Measurements from ENCODE around the gene CHCHD1.
"Not testable (repeated sequence)": the region's sequence is repeated elsewhere in the genome, so short reads cannot be mapped to it uniquely, and the experiment has no call there.

CHCHD1 gene

DNA sequence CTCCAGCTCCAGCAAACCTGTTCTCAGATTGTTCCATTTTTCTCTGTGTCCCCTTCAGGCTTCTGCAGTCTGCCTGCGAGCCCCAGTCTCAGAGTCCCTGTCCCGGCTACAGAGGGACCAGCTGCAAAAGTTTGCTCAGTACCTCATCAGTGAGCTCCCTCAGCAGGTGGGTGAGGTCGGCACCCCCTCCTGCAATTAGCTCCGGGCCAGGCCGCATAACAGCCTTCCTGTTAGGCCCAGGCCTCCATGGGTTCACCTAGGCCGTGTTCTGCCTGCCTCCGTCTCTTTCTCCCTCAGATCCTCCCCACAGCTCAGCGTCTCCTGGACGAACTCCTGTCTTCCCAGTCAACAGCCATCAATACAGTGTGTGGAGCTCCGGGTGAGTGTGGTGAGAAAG is 7.8 kb downstream of the CHCHD1 start:
- Histone ChIP-seq H3K4me1 (ENCODE audit: insufficient read depth, low read length) (peaks cover 11% of the 10 kb centered on the region), H3K36me3 (ENCODE audit: insufficient read depth, low read length) (peaks cover 56% of the 10 kb centered on the region), H3K9me3 (ENCODE audit: low read length) (no peaks in the 10 kb centered on the region)

DNA sequence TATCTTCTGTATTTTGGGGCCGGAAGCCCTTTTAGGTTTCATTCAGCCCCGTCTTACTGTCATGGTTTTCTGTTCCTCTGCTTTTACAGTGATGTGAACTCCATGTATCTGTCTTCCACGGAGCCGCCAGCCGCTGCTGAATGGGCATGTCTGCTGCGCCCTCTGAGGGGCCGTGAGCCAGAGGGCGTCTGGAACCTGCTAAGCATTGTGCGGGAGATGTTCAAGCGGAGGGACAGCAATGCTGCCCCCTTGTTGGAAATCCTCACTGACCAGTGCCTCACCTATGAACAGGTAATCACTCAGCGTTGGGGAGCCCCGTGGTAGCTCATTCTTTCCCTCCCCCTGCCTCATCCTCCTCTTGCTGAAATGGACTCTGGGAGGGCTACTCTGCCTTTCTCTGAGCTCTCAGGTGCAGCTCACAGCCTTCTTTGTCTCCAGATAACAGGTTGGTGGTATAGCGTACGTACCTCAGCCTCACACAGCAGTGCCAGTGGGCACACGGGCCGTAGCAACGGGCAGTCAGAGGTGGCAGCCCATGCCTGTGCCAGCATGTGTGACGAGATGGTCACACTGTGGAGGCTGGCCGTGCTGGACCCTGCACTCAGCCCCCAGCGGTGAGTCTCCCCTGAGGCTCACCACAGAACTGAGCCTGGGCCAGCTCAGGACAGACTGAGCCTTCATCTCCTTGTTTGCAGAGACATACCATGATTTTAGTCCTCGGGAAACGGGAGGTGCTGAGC is 9.2 kb downstream of the CHCHD1 start:
- Histone ChIP-seq H3K9me3 (ENCODE audit: low read length) (no peaks in the 10 kb centered on the region), H3K4me1 (ENCODE audit: insufficient read depth, low read length) (peaks cover 9% of the 10 kb centered on the region), H3K36me3 (ENCODE audit: insufficient read depth, low read length) (peaks cover 65% of the 10 kb centered on the region), H3K4me3 (ENCODE audit: low read length) (no peak overlapping the region), H2AFZ (ENCODE audit: low read depth, low read length) (no peak overlapping the region), H3K27me3 (ENCODE audit: insufficient read depth, low read length) (no peaks in the 10 kb centered on the region)

More for the DNA sequence above, 7.8 kb downstream of the CHCHD1 start:
- H3K4me3 ChIP-seq (ENCODE audit: low read length) = no peak overlapping the region
- no peak overlapping the region for H2AFZ ChIP-seq (ENCODE audit: low read depth, low read length)
- no peaks in the 10 kb centered on the region for H3K27me3 ChIP-seq (ENCODE audit: insufficient read depth, low read length)

DNA sequence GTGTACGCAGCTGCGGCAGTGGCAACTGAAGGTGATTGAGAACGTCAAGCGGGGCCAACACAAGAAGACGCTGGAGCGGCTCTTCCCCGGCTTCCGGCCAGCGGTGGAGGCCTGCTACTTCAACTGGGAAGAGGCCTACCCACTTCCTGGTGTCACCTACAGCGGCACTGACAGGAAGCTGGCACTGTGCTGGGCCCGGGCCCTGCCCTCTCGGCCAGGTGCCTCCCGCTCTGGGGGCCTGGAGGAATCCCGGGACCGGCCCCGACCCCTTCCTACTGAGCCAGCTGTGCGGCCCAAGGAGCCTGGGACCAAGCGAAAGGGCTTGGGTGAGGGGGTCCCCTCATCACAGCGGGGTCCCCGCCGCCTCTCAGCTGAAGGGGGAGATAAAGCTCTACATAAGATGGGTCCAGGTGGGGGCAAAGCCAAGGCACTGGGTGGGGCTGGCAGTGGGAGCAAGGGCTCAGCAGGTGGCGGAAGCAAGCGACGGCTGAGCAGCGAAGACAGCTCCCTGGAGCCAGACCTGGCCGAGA is 10.1 kb downstream of the CHCHD1 start:
- Histone ChIP-seq H3K36me3 (ENCODE audit: insufficient read depth, low read length) (peaks cover 69% of the 10 kb centered on the region), H3K4me3 (ENCODE audit: low read length) (no peak overlapping the region), H2AFZ (ENCODE audit: low read depth, low read length) (no peak overlapping the region), H3K9me3 (ENCODE audit: low read length) (no peaks in the 10 kb centered on the region), H3K27me3 (ENCODE audit: insufficient read depth, low read length) (no peaks in the 10 kb centered on the region), H3K4me1 (ENCODE audit: insufficient read depth, low read length) (peaks cover 4% of the 10 kb centered on the region)

DNA sequence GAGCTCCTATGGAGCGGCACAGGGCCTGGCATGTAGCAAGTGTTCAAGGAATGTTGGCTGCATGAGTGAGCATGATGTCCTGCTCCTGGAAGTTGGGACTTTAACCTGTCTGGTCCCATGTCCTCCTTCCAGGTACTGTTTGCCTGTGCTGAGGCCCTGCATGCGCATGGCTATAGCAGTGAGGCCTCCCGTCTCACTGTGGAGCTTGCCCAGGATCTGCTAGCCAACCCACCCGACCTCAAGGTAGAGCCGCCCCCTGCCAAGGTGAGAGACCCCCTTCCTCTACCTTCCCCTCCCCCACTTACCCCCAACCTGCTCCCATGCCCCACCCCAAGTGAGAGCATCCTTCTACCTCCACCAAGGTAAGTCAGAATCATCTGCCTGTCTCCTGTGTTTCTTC is 11.6 kb downstream of the CHCHD1 start:
- Histone ChIP-seq H3K27me3 (ENCODE audit: insufficient read depth, low read length) (no peaks in the 10 kb centered on the region), H3K36me3 (ENCODE audit: insufficient read depth, low read length) (peaks cover 81% of the 10 kb centered on the region), H2AFZ (ENCODE audit: low read depth, low read length) (no peak overlapping the region), H3K4me3 (ENCODE audit: low read length) (no peak overlapping the region), H3K9me3 (ENCODE audit: low read length) (no peaks in the 10 kb centered on the region), H3K4me1 (ENCODE audit: insufficient read depth, low read length) (no peaks in the 10 kb centered on the region)

DNA sequence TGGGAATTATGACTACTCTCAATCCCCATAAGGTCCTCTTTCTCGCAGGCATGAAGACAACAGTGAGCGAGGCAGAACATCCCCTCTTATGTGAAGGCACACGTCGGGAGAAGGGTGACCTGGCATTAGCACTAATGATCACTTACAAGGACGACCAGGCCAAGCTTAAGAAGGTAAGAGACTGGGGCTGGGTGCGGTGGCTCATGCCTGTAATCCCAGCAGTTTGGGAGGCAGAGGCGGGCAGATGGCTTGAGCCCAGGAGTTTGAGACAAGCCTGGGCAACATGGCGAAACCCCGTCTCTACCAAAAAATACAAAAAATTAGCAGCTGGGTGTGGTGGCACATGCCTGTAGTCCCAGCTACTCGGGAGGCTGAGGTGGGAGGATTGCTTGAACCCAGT is 13.6 kb downstream of the CHCHD1 start:
- H3K36me3 ChIP-seq (ENCODE audit: insufficient read depth, low read length) = peaks cover 79% of the 10 kb centered on the region
- not testable (repeated sequence) for H3K27me3 ChIP-seq (ENCODE audit: insufficient read depth, low read length); H3K9me3 ChIP-seq (ENCODE audit: low read length); H3K4me1 ChIP-seq (ENCODE audit: insufficient read depth, low read length); H2AFZ ChIP-seq (ENCODE audit: low read depth, low read length); H3K4me3 ChIP-seq (ENCODE audit: low read length)

- not testable (repeated sequence) for H3K9me3 ChIP-seq (ENCODE audit: low read length); H3K4me3 ChIP-seq (ENCODE audit: low read length); H3K27me3 ChIP-seq (ENCODE audit: insufficient read depth, low read length); H3K4me1 ChIP-seq (ENCODE audit: insufficient read depth, low read length); H2AFZ ChIP-seq (ENCODE audit: low read depth, low read length)
- H3K36me3 ChIP-seq (ENCODE audit: insufficient read depth, low read length) = peaks cover 78% of the 10 kb centered on the region
These were observed 14.2 kb downstream of the CHCHD1 start for GRCh38 chr10:73796035-73796434.

- peaks cover 78% of the 10 kb centered on the region for H3K36me3 ChIP-seq (ENCODE audit: insufficient read depth, low read length)
- no peak overlapping the region for H3K4me3 ChIP-seq (ENCODE audit: low read length)
- no peak overlapping the region for H2AFZ ChIP-seq (ENCODE audit: low read depth, low read length)
These were observed 14.9 kb downstream of the CHCHD1 start for GRCh38 chr10:73796766-73797165.

DNA sequence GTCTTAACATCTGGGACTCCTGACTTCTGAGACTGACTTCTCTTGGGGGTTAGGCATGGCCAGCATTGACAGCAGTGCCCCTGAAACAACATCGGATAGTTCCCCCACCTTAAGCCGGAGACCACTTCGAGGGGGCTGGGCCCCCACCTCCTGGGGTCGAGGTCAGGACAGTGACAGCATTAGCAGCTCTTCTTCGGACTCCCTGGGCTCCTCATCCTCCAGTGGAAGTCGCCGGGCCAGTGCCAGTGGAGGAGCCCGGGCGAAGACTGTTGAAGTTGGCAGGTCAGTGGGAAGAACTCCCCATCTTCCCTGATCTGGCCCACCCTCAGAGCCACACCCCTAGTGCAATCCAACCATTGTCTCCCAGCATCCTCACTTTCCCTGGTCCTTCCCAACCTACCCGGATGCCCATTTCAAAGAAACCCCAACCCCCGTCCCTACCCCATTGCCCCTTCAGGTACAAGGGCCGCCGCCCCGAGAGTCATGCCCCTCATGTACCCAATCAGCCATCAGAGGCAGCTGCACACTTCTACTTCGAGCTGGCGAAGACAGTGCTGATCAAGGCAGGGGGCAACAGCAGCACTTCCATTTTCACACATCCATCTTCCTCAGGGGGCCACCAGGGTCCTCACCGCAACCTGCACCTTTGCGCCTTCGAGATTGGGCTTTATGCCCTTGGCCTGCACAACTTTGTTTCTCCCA is 15.6 kb downstream of the CHCHD1 start:
- H3K4me1 ChIP-seq (ENCODE audit: insufficient read depth, low read length) = no peaks in the 10 kb centered on the region
- no peak overlapping the region for H2AFZ ChIP-seq (ENCODE audit: low read depth, low read length)
- H3K9me3 ChIP-seq (ENCODE audit: low read length) = no peaks in the 10 kb centered on the region
- no peaks in the 10 kb centered on the region for H3K27me3 ChIP-seq (ENCODE audit: insufficient read depth, low read length)
- H3K4me3 ChIP-seq (ENCODE audit: low read length) = no peak overlapping the region
- H3K36me3 ChIP-seq (ENCODE audit: insufficient read depth, low read length) = peaks cover 81% of the 10 kb centered on the region

More at GRCh38 chr10:73796766-73797165, 14.9 kb downstream of the CHCHD1 start:
- H3K4me1 ChIP-seq (ENCODE audit: insufficient read depth, low read length) = no peaks in the 10 kb centered on the region
- H3K9me3 ChIP-seq (ENCODE audit: low read length) = no peaks in the 10 kb centered on the region
- H3K27me3 ChIP-seq (ENCODE audit: insufficient read depth, low read length) = no peaks in the 10 kb centered on the region

DNA sequence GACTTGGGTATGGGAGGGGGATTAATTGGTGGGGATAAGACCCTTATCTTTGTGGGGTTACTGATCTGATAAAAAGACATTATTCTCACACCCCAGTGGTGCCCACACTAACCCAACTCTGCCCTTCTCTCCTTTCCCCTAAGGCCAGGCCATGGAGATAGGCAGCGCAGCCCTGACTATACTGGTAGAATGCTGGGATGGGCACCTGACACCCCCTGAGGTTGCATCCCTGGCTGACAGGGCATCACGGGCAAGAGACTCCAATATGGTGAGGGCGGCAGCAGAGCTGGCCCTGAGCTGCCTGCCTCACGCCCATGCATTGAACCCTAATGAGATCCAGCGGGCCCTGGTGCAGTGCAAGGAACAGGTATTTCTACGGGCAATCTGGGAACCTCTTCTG is 16.2 kb downstream of the CHCHD1 start:
- no peak overlapping the region for H3K4me3 ChIP-seq (ENCODE audit: low read length)
- H3K36me3 ChIP-seq (ENCODE audit: insufficient read depth, low read length) = peaks cover 80% of the 10 kb centered on the region
- H3K27me3 ChIP-seq (ENCODE audit: insufficient read depth, low read length) = no peaks in the 10 kb centered on the region

GRCh38 chr10:73798927-73799560 is 17.2 kb downstream of the CHCHD1 start:
- Histone ChIP-seq H3K4me1 (ENCODE audit: insufficient read depth, low read length) (no peaks in the 10 kb centered on the region), H3K27me3 (ENCODE audit: insufficient read depth, low read length) (no peaks in the 10 kb centered on the region), H3K4me3 (ENCODE audit: low read length) (no peak overlapping the region), H3K36me3 (ENCODE audit: insufficient read depth, low read length) (peaks cover 81% of the 10 kb centered on the region), H3K9me3 (ENCODE audit: low read length) (no peaks in the 10 kb centered on the region), H2AFZ (ENCODE audit: low read depth, low read length) (no peak overlapping the region)

More for the DNA sequence above, 16.2 kb downstream of the CHCHD1 start:
- Histone ChIP-seq H3K4me1 (ENCODE audit: insufficient read depth, low read length) (no peaks in the 10 kb centered on the region), H3K9me3 (ENCODE audit: low read length) (no peaks in the 10 kb centered on the region), H2AFZ (ENCODE audit: low read depth, low read length) (no peak overlapping the region)

GRCh38 chr10:73799899-73800559 is 18.2 kb downstream of the CHCHD1 start:
- Histone ChIP-seq H3K36me3 (ENCODE audit: insufficient read depth, low read length) (peaks cover 73% of the 10 kb centered on the region), H3K4me3 (ENCODE audit: low read length) (no peak overlapping the region), H3K27me3 (ENCODE audit: insufficient read depth, low read length) (no peaks in the 10 kb centered on the region), H3K4me1 (ENCODE audit: insufficient read depth, low read length) (no peaks in the 10 kb centered on the region), H2AFZ (ENCODE audit: low read depth, low read length) (no peak overlapping the region), H3K9me3 (ENCODE audit: low read length) (no peaks in the 10 kb centered on the region)

- H3K4me1 ChIP-seq (ENCODE audit: insufficient read depth, low read length) = no peaks in the 10 kb centered on the region
- no peak overlapping the region for H2AFZ ChIP-seq (ENCODE audit: low read depth, low read length)
- no peaks in the 10 kb centered on the region for H3K27me3 ChIP-seq (ENCODE audit: insufficient read depth, low read length)
- peaks cover 72% of the 10 kb centered on the region for H3K36me3 ChIP-seq (ENCODE audit: insufficient read depth, low read length)
- H3K4me3 ChIP-seq (ENCODE audit: low read length) = no peak overlapping the region
- H3K9me3 ChIP-seq (ENCODE audit: low read length) = no peaks in the 10 kb centered on the region
These were observed 18.9 kb downstream of the CHCHD1 start for GRCh38 chr10:73800560-73801252.

Measured in neuron (in vitro differentiated cells).